ENCODE results near the gene IL25. TPM values are rescaled to one million over a fixed set of nuclear protein-coding genes. Genes with fewer than 3 reads are reported as not detected.

Gene IL25
- total and polyA plus RNA-seq, 2 experiments from 2014 or later: not detected

DNA sequence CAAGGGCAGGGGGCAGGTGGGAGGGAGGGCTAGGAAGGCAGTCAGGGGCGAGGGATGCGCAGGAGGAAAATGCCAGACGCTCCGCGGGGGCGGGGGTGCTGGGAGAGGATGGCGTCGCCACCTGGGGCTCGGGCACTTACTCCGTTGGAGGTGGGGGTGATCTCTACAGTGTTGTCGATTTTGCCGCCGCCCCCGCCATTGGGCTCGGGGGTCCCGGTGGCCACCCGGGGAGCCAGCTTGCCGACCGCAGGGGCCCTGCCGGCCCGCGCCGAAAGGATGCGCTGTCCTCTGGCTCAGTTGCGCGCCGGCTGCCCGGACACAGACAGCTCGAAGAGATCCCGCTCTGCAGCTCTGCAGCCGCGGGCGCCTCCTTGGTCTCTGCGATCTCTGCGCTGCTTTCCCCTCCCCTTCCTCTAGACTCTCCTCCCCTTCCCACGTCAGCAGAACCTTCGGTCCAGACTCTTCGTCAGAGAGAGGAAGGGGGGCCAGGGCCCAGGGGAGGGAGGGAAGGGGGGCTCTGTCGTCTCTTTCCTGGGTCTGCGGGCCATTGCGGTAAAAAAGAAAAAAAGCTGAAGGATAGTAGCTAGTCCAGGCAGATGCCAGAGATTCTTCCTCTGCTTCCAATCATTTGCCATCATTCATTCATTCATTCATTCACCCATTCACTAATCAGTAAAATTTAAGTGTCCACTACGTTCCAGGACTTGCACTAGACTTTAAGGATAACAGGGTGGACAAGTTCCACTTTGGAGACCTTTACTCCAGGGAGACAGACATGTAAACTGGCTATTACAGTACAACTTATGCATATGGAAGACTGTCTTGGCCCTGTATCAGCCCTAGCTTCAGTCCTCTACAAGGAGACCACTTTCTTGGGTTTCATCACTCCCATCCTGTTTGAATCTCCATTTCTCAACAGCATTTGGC lies 19.8 kb upstream of the IL25 start, which contains the start of gene SLC22A17:
TSS of gene SLC22A17 (minus strand) at position 382 of the 927 bp plus-strand sequence.
- Histone ChIP-seq H3K27me3 (no peaks in the 10 kb centered on the region), H3K4me3 (peak within 1 kb of the TSS; percentile 68), H3K9me3 (ENCODE audit: low read depth) (no peaks in the 10 kb centered on the region), H3K36me3 (replicated peaks; ENCODE audit: insufficient read depth, low read depth) (no peaks in the 10 kb centered on the region), H2AFZ (peak within 1 kb of the TSS; percentile 91), H4K20me1 (ENCODE audit: insufficient read depth, poor library complexity, severe bottlenecking) (no peaks in the 10 kb centered on the region), H3K27ac (peak within 1 kb of the TSS; percentile 66), H3K4me1 (ENCODE audit: insufficient read depth) (no peaks in the 10 kb centered on the region), H3K4me2 (peak within 1 kb of the TSS; percentile 99), H3K9me2 (replicated peaks; ENCODE audit: insufficient read depth) (no peaks in the 10 kb centered on the region), H3K79me2 (no peaks in the 10 kb centered on the region)
- TF ChIP-seq EZH2 (IDR thresholded peaks at IDR 0.05; ENCODE audit: borderline replicate concordance) (no peak), CTCF (IDR thresholded peaks at IDR 0.05; ENCODE audit: poor library complexity) (peak; percentile 8)
- peak; percentile 93 for DNase-seq (ENCODE audit: low spot score)
- WGBS (ENCODE audit: low lambda C conversion rate, missing lambda C conversion rate): 4% methylated on average over 16 of the region's 42 CpGs

DNA sequence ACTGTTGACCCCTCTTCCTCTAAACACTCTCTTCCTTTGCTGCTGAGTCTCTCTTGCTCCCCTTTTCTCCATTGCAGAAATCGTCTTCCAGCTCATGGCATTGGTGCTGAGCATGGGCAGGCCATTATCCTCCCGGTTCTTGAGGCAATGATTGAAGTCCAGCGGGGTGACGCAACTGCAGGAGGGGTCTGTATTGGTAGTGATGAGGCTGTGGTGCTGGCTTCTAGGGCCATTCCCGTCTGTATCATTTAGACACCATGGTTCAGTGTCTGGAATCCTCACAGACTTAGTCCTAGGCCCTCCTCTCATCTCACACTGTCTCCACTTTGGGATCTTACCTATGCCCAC lies 19.2 kb upstream of the IL25 start:
- H3K79me2 ChIP-seq: no peaks in the 10 kb centered on the region
- H4K20me1 ChIP-seq (ENCODE audit: insufficient read depth, poor library complexity, severe bottlenecking): no peaks in the 10 kb centered on the region
- no peaks in the 10 kb centered on the region for H3K4me1 ChIP-seq (ENCODE audit: insufficient read depth)
- WGBS (ENCODE audit: low lambda C conversion rate, missing lambda C conversion rate): 81% methylated on average over 5 of the region's 5 CpGs
- H3K27ac ChIP-seq: peak overlapping the region; percentile 66
- TF ChIP-seq CTCF (IDR thresholded peaks at IDR 0.05; ENCODE audit: poor library complexity): no peak
- no peak for TF ChIP-seq EZH2phosphoT487 (IDR thresholded peaks at IDR 0.05; ENCODE audit: low read depth, severe bottlenecking, unreplicated experiment)
- no peak for TF ChIP-seq EZH2 (IDR thresholded peaks at IDR 0.05; ENCODE audit: borderline replicate concordance)
- no peaks in the 10 kb centered on the region for H3K36me3 ChIP-seq (replicated peaks; ENCODE audit: insufficient read depth, low read depth)
- peak overlapping the region; percentile 99 for H3K4me2 ChIP-seq
- H3K9me2 ChIP-seq (replicated peaks; ENCODE audit: insufficient read depth): no peaks in the 10 kb centered on the region
- H2AFZ ChIP-seq: no peak overlapping the region
- DNase-seq (ENCODE audit: low spot score): no peak
- no peaks in the 10 kb centered on the region for H3K9me3 ChIP-seq (ENCODE audit: low read depth)
- H3K4me3 ChIP-seq: no peak overlapping the region
- H3K27me3 ChIP-seq: no peaks in the 10 kb centered on the region

DNA sequence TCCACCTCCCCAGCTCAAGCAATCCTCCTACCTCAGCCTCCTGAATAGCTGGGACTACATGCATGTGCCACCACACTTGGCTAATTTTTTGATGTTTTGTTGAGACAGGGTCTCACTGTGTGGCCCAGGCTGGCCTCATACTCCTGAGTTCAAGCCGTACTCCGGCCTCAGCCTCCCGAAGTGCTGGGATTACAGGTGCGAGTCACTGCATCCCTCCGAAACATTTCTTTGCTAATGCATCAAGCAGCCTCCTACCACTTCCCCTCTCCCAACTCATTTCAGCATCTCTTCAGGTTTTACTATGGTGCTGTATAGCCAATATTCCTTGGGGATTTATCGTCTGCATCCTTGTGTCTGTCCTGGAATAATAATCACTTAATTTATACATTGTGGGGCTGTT lies 17.6 kb upstream of the IL25 start:
- TF ChIP-seq EZH2phosphoT487 (IDR thresholded peaks at IDR 0.05; ENCODE audit: low read depth, severe bottlenecking, unreplicated experiment): no peak
- no peak for TF ChIP-seq CTCF (IDR thresholded peaks at IDR 0.05; ENCODE audit: poor library complexity)
- no peak for TF ChIP-seq EZH2 (IDR thresholded peaks at IDR 0.05; ENCODE audit: borderline replicate concordance)
- DNase-seq (ENCODE audit: low spot score): no peak
- H3K36me3 ChIP-seq (replicated peaks; ENCODE audit: insufficient read depth, low read depth): no peaks in the 10 kb centered on the region
- H3K27me3 ChIP-seq: no peaks in the 10 kb centered on the region
- H3K9me3 ChIP-seq (ENCODE audit: low read depth): no peaks in the 10 kb centered on the region
- no peaks in the 10 kb centered on the region for H3K79me2 ChIP-seq
- no peaks in the 10 kb centered on the region for H3K9me2 ChIP-seq (replicated peaks; ENCODE audit: insufficient read depth)
- no peaks in the 10 kb centered on the region for H4K20me1 ChIP-seq (ENCODE audit: insufficient read depth, poor library complexity, severe bottlenecking)
- H3K4me1 ChIP-seq (ENCODE audit: insufficient read depth): no peaks in the 10 kb centered on the region
- no peak overlapping the region for H3K27ac ChIP-seq
- no peak overlapping the region for H2AFZ ChIP-seq
- H3K4me2 ChIP-seq: no peak overlapping the region
- H3K4me3 ChIP-seq: no peak overlapping the region
- WGBS (ENCODE audit: low lambda C conversion rate, missing lambda C conversion rate): 89% methylated on average over 6 of the region's 6 CpGs

All from hepatocyte (in vitro differentiated cells).